ENCODE measurements around the gene PLA2G7.

- TF ChIP-seq CTCF (conservative IDR thresholded peaks at IDR 0.05; ENCODE audit: low read depth, low read length) (no peak), EZH2 (IDR thresholded peaks at IDR 0.05; ENCODE audit: borderline replicate concordance, low read depth, low read length, poor library complexity, severe bottlenecking) (no peak)
Observed at GRCh38 chr6:46711491-46711890, 23.7 kb downstream of the PLA2G7 start.

Data from A673 (cell line).